Peyer's patch (tissue), 4 donors: ENCODE results near the gene SRGAP1. TPM values are rescaled to one million over a fixed set of nuclear protein-coding genes. Genes with fewer than 3 reads are reported as not detected.
"Not testable (repeated sequence)": the region's sequence is repeated elsewhere in the genome, so short reads cannot be mapped to it uniquely, and the experiment has no call there.

Experiments used
- DNase-seq, 3 donors: peaks; one replicate each; pipeline ENCODE4 v3.0.0-alpha.2; 2017 to 2019
- H3K27ac ChIP-seq, 4 donors: fragments of 200-600 bp; sonication (generic); one replicate each; pipeline ENCODE4 v1.5.1; 2016 to 2019
- H3K27me3 ChIP-seq, 2 donors: fragments of 200-600 bp; sonication (generic); one replicate each; pipeline ENCODE4 v1.5.1; 2019
- H3K36me3 ChIP-seq, 3 donors: fragments of 200-600 bp; sonication (generic); one replicate each; pipeline ENCODE4 v1.5.1; 2016 to 2019
- H3K4me1 ChIP-seq, 4 donors: fragments of 200-600 bp; sonication (generic); one replicate each; pipeline ENCODE4 v1.5.1; 2016 to 2019
- H3K4me3 ChIP-seq, 4 donors: fragments of 200-600 bp; sonication (generic); 1 replicate in 3 of 4; 2 replicates in 1 of 4; pipeline ENCODE4 v1.5.1; 2016 to 2019; ENCODE audit warnings: mild to moderate bottlenecking in 1 of 4
- H3K9me3 ChIP-seq, 4 donors: fragments of 200-600 bp; sonication (generic); one replicate each; pipeline ENCODE4 v1.5.1; 2016 to 2019; ENCODE audit warnings: mild to moderate bottlenecking in 1 of 4
- CTCF ChIP-seq, 6 experiments: fragments of 450-650 bp in 4 of 6; fragments of 200-600 bp in 2 of 6; sonication (generic) in 1 of 6; IDR thresholded peaks; one replicate each; pipeline ENCODE4 v1.5.1; 2017 to 2019; ENCODE audit warnings: antibody characterized with exemption in 6 of 6, mild to moderate bottlenecking in 3 of 6, moderate library complexity in 1 of 6
- POLR2A ChIP-seq, 2 donors: fragments of 450-650 bp; IDR thresholded peaks; one replicate each; pipeline ENCODE4 v1.5.1; 2017; ENCODE audit warnings: antibody characterized with exemption in 2 of 2, mild to moderate bottlenecking in 2 of 2, moderate library complexity in 2 of 2
- total RNA-seq, 4 donors: library from RNA; depleted of rRNA; stranded (reverse); fragments of >200 nt; gene quantifications; one replicate each; pipeline ENCODE4 v1.1.0, GENCODE V29; 2016

The SRGAP1 gene
- total RNA-seq, 4 donors from 2014 or later = 5.8 to 92.4 (median 16.4) TPM

GRCh38 chr12:64019654-64020053 lies 175.2 kb downstream of the SRGAP1 start:
- Histone ChIP-seq H3K4me3 (no peak overlapping the region), H3K27me3 (no peaks in the 10 kb centered on the region), H3K27ac (no peak overlapping the region), H3K4me1 (no peaks in the 10 kb centered on the region), H3K36me3 (no peaks in the 10 kb centered on the region), H3K9me3 (no peaks in the 10 kb centered on the region)
- TF ChIP-seq POLR2A (IDR thresholded peaks at IDR 0.05) (no peak), CTCF (IDR thresholded peaks at IDR 0.05) (no peak)
- no peak for DNase-seq

- no peaks in the 10 kb centered on the region for H3K4me1 ChIP-seq
- no peaks in the 10 kb centered on the region for H3K27me3 ChIP-seq
- no peak overlapping the region for H3K27ac ChIP-seq
- H3K36me3 ChIP-seq = no peaks in the 10 kb centered on the region
- no peak for TF ChIP-seq POLR2A (IDR thresholded peaks at IDR 0.05)
- no peak overlapping the region for H3K4me3 ChIP-seq
- DNase-seq = no peak
- no peaks in the 10 kb centered on the region for H3K9me3 ChIP-seq
These were observed 180.9 kb downstream of the SRGAP1 start for GRCh38 chr12:64025174-64025958.

GRCh38 chr12:64027311-64027710 lies 182.8 kb downstream of the SRGAP1 start:
- no peak overlapping the region for H3K4me3 ChIP-seq
- no peak for DNase-seq
- H3K9me3 ChIP-seq = no peaks in the 10 kb centered on the region
- H3K27ac ChIP-seq = no peak overlapping the region
- TF ChIP-seq CTCF (IDR thresholded peaks at IDR 0.05) = no peak
- no peak for TF ChIP-seq POLR2A (IDR thresholded peaks at IDR 0.05)
- H3K27me3 ChIP-seq = no peaks in the 10 kb centered on the region
- no peaks in the 10 kb centered on the region for H3K4me1 ChIP-seq
- H3K36me3 ChIP-seq = no peaks in the 10 kb centered on the region

GRCh38 chr12:64028541-64028940 lies 184.0 kb downstream of the SRGAP1 start:
- H3K27me3 ChIP-seq = no peaks in the 10 kb centered on the region
- no peak overlapping the region for H3K27ac ChIP-seq
- no peak overlapping the region for H3K4me3 ChIP-seq
- H3K9me3 ChIP-seq = no peaks in the 10 kb centered on the region
- no peaks in the 10 kb centered on the region for H3K4me1 ChIP-seq
- no peak for DNase-seq
- TF ChIP-seq CTCF (IDR thresholded peaks at IDR 0.05) = no peak
- TF ChIP-seq POLR2A (IDR thresholded peaks at IDR 0.05) = no peak
- H3K36me3 ChIP-seq = no peaks in the 10 kb centered on the region

GRCh38 chr12:64029013-64029857 lies 184.7 kb downstream of the SRGAP1 start:
- DNase-seq = no peak
- Histone ChIP-seq H3K27ac (no peak overlapping the region), H3K27me3 (no peaks in the 10 kb centered on the region), H3K9me3 (no peaks in the 10 kb centered on the region), H3K4me3 (no peak overlapping the region), H3K36me3 (no peaks in the 10 kb centered on the region), H3K4me1 (no peaks in the 10 kb centered on the region)
- TF ChIP-seq POLR2A (IDR thresholded peaks at IDR 0.05) = no peak
- no peak for TF ChIP-seq CTCF (IDR thresholded peaks at IDR 0.05)

- TF ChIP-seq CTCF (IDR thresholded peaks at IDR 0.05) = no peak
- H3K36me3 ChIP-seq = no peaks in the 10 kb centered on the region
These were observed 185.7 kb downstream of the SRGAP1 start for GRCh38 chr12:64030155-64030554.

GRCh38 chr12:64034056-64034455 lies 189.6 kb downstream of the SRGAP1 start:
- not testable (repeated sequence) for H3K9me3 ChIP-seq, H3K36me3 ChIP-seq, H3K27ac ChIP-seq, DNase-seq, H3K4me3 ChIP-seq, H3K4me1 ChIP-seq, H3K27me3 ChIP-seq

More at GRCh38 chr12:64030155-64030554, 185.7 kb downstream of the SRGAP1 start:
- no peak for DNase-seq
- Histone ChIP-seq H3K27me3 (no peaks in the 10 kb centered on the region), H3K9me3 (no peaks in the 10 kb centered on the region), H3K4me1 (no peaks in the 10 kb centered on the region), H3K27ac (no peak overlapping the region), H3K4me3 (no peak overlapping the region)
